H9 (cell line): Measurements from ENCODE around the gene LETM1. TPM values are rescaled to one million over a fixed set of nuclear protein-coding genes. Genes with fewer than 3 reads are reported as not detected.

Experiments
- DNase-seq: peaks from one replicate; pipeline ENCODE4 v3.0.0-alpha.2; 2017
- H2AFZ ChIP-seq: one replicate; pipeline ENCODE4 v1.6.1; 2013; ENCODE audit warnings: mild to moderate bottlenecking, low read length, control low read depth, moderate library complexity
- H2AK5ac ChIP-seq: 2 replicates; pipeline ENCODE4 v1.6.1; 2013; ENCODE audit warnings: low read length, control low read depth, mixed read lengths; ENCODE audit not compliant: insufficient read length
- H2BK120ac ChIP-seq: one replicate; pipeline ENCODE4 v1.6.1; 2013; ENCODE audit warnings: low read depth, mild to moderate bottlenecking, low read length, control low read depth, inconsistent platforms; ENCODE audit not compliant: poor library complexity, severe bottlenecking
- H2BK12ac ChIP-seq: 2 replicates; pipeline ENCODE4 v1.6.1; 2013; ENCODE audit warnings: low read length, control low read depth, mixed read lengths, low read depth; ENCODE audit not compliant: insufficient read length
- H2BK15ac ChIP-seq: 2 replicates; pipeline ENCODE4 v1.6.1; 2013; ENCODE audit warnings: low read depth, low read length, control low read depth
- H2BK20ac ChIP-seq: one replicate; pipeline ENCODE4 v1.6.1; 2013; ENCODE audit warnings: low read depth, mild to moderate bottlenecking, low read length, control low read depth, inconsistent platforms; ENCODE audit not compliant: poor library complexity, severe bottlenecking
- H2BK5ac ChIP-seq: 2 replicates; pipeline ENCODE4 v1.6.1; 2013; ENCODE audit warnings: low read length, control low read depth, mixed read lengths; ENCODE audit not compliant: insufficient read length
- H3K14ac ChIP-seq: 2 replicates; pipeline ENCODE4 v1.6.1; 2013; ENCODE audit warnings: low read length, control low read depth; ENCODE audit not compliant: insufficient read depth
- H3K18ac ChIP-seq: 2 replicates; pipeline ENCODE4 v1.6.1; 2013; ENCODE audit warnings: low read depth, mild to moderate bottlenecking, mixed read lengths, low read length, control low read depth; ENCODE audit not compliant: insufficient read length
- H3K23ac ChIP-seq: 2 replicates; pipeline ENCODE4 v1.6.1; 2013; ENCODE audit warnings: low read length, control low read depth, mixed read lengths, low read depth; ENCODE audit not compliant: insufficient read length
- H3K23me2 ChIP-seq: 2 replicates; pipeline ENCODE4 v1.6.1; 2013; ENCODE audit warnings: low read depth, mild to moderate bottlenecking, mixed read lengths, low read length, control low read depth; ENCODE audit not compliant: insufficient read length, poor library complexity, severe bottlenecking
- H3K27ac ChIP-seq: 2 replicates; pipeline ENCODE4 v1.5.1; 2013; ENCODE audit warnings: low read length, control low read depth, mixed read lengths, low read depth; ENCODE audit not compliant: insufficient read length
- H3K27me3 ChIP-seq: 2 replicates; pipeline ENCODE4 v1.6.1; 2013; ENCODE audit warnings: low read length, control low read depth, inconsistent platforms; ENCODE audit not compliant: insufficient read depth
- H3K4ac ChIP-seq: 2 replicates; pipeline ENCODE4 v1.6.1; 2013; ENCODE audit warnings: low read depth, mild to moderate bottlenecking, control low read depth, inconsistent platforms, low read length, moderate library complexity
- H3K4me1 ChIP-seq: 2 replicates; pipeline ENCODE4 v1.6.1; 2013; ENCODE audit warnings: low read length, control low read depth, inconsistent platforms; ENCODE audit not compliant: insufficient read depth
- H3K4me2 ChIP-seq: 2 replicates; pipeline ENCODE4 v1.6.1; 2013; ENCODE audit warnings: low read length, control low read depth, mixed read lengths; ENCODE audit not compliant: insufficient read length, insufficient read depth
- H3K56ac ChIP-seq: 2 replicates; pipeline ENCODE4 v1.6.1; 2013; ENCODE audit warnings: low read depth, mild to moderate bottlenecking, mixed read lengths, low read length, control low read depth; ENCODE audit not compliant: insufficient read length
- H3K79me1 ChIP-seq: 2 replicates; pipeline ENCODE4 v1.6.1; 2013; ENCODE audit warnings: low read depth, mild to moderate bottlenecking, moderate library complexity, low read length, control low read depth, inconsistent platforms; ENCODE audit not compliant: insufficient read depth, poor library complexity, severe bottlenecking
- H3K79me2 ChIP-seq: 2 replicates; pipeline ENCODE4 v1.6.1; 2013; ENCODE audit warnings: low read length, control low read depth, inconsistent platforms; ENCODE audit not compliant: insufficient read depth
- H3K9ac ChIP-seq: 2 replicates; pipeline ENCODE4 v1.6.1; 2013; ENCODE audit warnings: low read length, control low read depth, mixed read lengths; ENCODE audit not compliant: insufficient read length; ENCODE audit errors: extremely low read depth
- H3K9me3 ChIP-seq: one replicate; pipeline ENCODE4 v1.6.1; 2013; ENCODE audit warnings: low read depth, low read length, inconsistent platforms; ENCODE audit not compliant: control insufficient read depth
- H3T11ph ChIP-seq: one replicate; pipeline ENCODE4 v1.6.1; 2013; ENCODE audit warnings: mild to moderate bottlenecking, low read length, control low read depth, inconsistent platforms
- H4K20me1 ChIP-seq: one replicate; pipeline ENCODE4 v1.6.1; 2013; ENCODE audit not compliant: control insufficient read depth, insufficient read length, insufficient read depth
- H4K5ac ChIP-seq: 2 replicates; pipeline ENCODE4 v1.6.1; 2013; ENCODE audit warnings: low read depth, mild to moderate bottlenecking, mixed read lengths, low read length, control low read depth; ENCODE audit not compliant: insufficient read length
- H4K8ac ChIP-seq: replicated peaks from 2 replicates; pipeline ENCODE4 v1.6.1; 2013; ENCODE audit warnings: low read length, control low read depth, mixed read lengths, low read depth; ENCODE audit not compliant: insufficient read length
- H4K91ac ChIP-seq: 2 replicates; pipeline ENCODE4 v1.6.1; 2013; ENCODE audit warnings: low read depth, mild to moderate bottlenecking, moderate library complexity, mixed read lengths, low read length, control low read depth; ENCODE audit not compliant: insufficient read length
- H3K27ac Mint-ChIP-seq, 3 experiments: 2 replicates in 2 of 3; 3 replicates in 1 of 3; pipeline ENCODE4 v1.8.0; 2020 to 2021; ENCODE audit warnings: mixed read lengths in 3 of 3, mild to moderate bottlenecking in 1 of 3, moderate library complexity in 1 of 3
- H3K27me3 Mint-ChIP-seq: 2 replicates; pipeline ENCODE4 v1.8.0; 2021; ENCODE audit warnings: low read depth, mild to moderate bottlenecking, moderate library complexity, mixed read lengths
- H3K36me3 Mint-ChIP-seq, 3 experiments: 2 replicates in 2 of 3; 3 replicates in 1 of 3; pipeline ENCODE4 v1.8.0; 2020 to 2021; ENCODE audit warnings: low read depth in 3 of 3, mixed read lengths in 3 of 3; ENCODE audit not compliant: insufficient read depth in 1 of 3
- H3K4me1 Mint-ChIP-seq, 2 experiments: 2 replicates each; pipeline ENCODE4 v1.8.0; 2020; ENCODE audit warnings: mixed read lengths in 2 of 2
- H3K4me3 Mint-ChIP-seq, 2 experiments: 2 replicates in 1 of 2; 3 replicates in 1 of 2; pipeline ENCODE4 v1.8.0; 2020 to 2021; ENCODE audit warnings: mild to moderate bottlenecking in 2 of 2, mixed read lengths in 2 of 2, moderate library complexity in 1 of 2
- H3K9me3 Mint-ChIP-seq, 2 experiments: 2 replicates in 1 of 2; 3 replicates in 1 of 2; pipeline ENCODE4 v1.8.0; 2020; ENCODE audit warnings: mild to moderate bottlenecking in 2 of 2, mixed read lengths in 2 of 2, moderate library complexity in 1 of 2
- CTCF ChIP-seq: fragments of 200-600 bp; sonication (generic); conservative IDR thresholded peaks from 3 replicates; pipeline ENCODE4 v1.8.0; 2021; ENCODE audit warnings: antibody characterized with exemption, mild to moderate bottlenecking
- WGBS: extraction: QIAGEN DNeasy Blood & Tissue Kit; methylation state at CpG from one replicate; pipeline ENCODE4 v1.1.7; 2013; ENCODE audit warnings: missing lambda C conversion rate, low lambda C conversion rate, mixed read lengths; ENCODE audit not compliant: insufficient read length; ENCODE audit errors: extremely low coverage; 5-methylcytosine and 5-hydroxymethylcytosine counted together
- total RNA-seq: library from RNA; stranded (reverse); gene quantifications from 2 replicates; pipeline ENCODE4 v1.2.1, GENCODE V29; 2021

The LETM1 gene
- total RNA-seq, 1 experiment from 2014 or later: 43.4 TPM

- H2BK12ac ChIP-seq: no peak overlapping the region
- no peaks in the 10 kb centered on the region for H3K9me3 ChIP-seq
- H3K18ac ChIP-seq: no peak overlapping the region
- H3K23me2 ChIP-seq: peaks cover 3% of the 10 kb centered on the region
- no peak overlapping the region for H2AK5ac ChIP-seq
- no peak overlapping the region for H3K56ac ChIP-seq
- Mint-ChIP-seq H3K4me1 (peaks cover 13 to 31% of the 10 kb centered on the region in 2 experiments), H3K27ac (no peak overlapping the region), H3K27me3 (peaks cover 15% of the 10 kb centered on the region), H3K9me3 (no peaks in the 10 kb centered on the region), H3K36me3 (no peaks in the 10 kb centered on the region), H3K4me3 (no peak overlapping the region)
- H3K4me2 ChIP-seq: no peak overlapping the region
- no peak overlapping the region for H2BK5ac ChIP-seq
- H3K9ac ChIP-seq: no peak overlapping the region
- no peak overlapping the region for H4K8ac ChIP-seq
- no peaks in the 10 kb centered on the region for H4K20me1 ChIP-seq
- no peak overlapping the region for H2BK120ac ChIP-seq
- no peak overlapping the region for H3T11ph ChIP-seq
- no peak overlapping the region for H2AFZ ChIP-seq
- H3K4ac ChIP-seq: no peak overlapping the region
- H4K91ac ChIP-seq: no peak overlapping the region
- no peak overlapping the region for H2BK20ac ChIP-seq
- no peaks in the 10 kb centered on the region for H3K79me1 ChIP-seq
- no peak overlapping the region for H3K14ac ChIP-seq
- no peaks in the 10 kb centered on the region for H3K27me3 ChIP-seq
- no peak overlapping the region for H3K23ac ChIP-seq
- DNase-seq: peak; percentile 69
- TF ChIP-seq CTCF: no peak
- no peak overlapping the region for H3K27ac ChIP-seq
- H2BK15ac ChIP-seq: no peak overlapping the region
- H4K5ac ChIP-seq: no peak overlapping the region
- WGBS: no CpG with 5 or more reads among the region's 84 CpGs
- no peaks in the 10 kb centered on the region; the same call in 1 of the 2 replicates for H3K4me1 ChIP-seq
- H3K79me2 ChIP-seq: no peaks in the 10 kb centered on the region
These were observed 88.7 kb downstream of the LETM1 start for GRCh38 chr4:1767061-1767769.
